Renal cortex interstitium (tissue), 11 donors: ENCODE results near the gene CNDP1. TPM values are rescaled to one million over a fixed set of nuclear protein-coding genes. Genes with fewer than 3 reads are reported as not detected.

Experiments
- DNase-seq, 11 donors: peaks; one replicate each; pipeline ENCODE4 v3.0.0-alpha.2; 2013; ENCODE audit warnings: low read depth in 9 of 11, low spot score in 4 of 11; ENCODE audit errors: extremely low read depth in 1 of 11
- polyA plus RNA-seq, 3 donors: library from polyadenylated mRNA; unstranded; fragments of 120-200 nt; gene quantifications; one replicate each; pipeline ENCODE4 v1.2.1, GENCODE V29; 2013; ENCODE audit not compliant: insufficient read length in 3 of 3

The CNDP1 gene
- polyA plus RNA-seq, 3 donors: 1.2 to 2.0 (median 1.3) TPM

- DNase-seq: peak in 9 of 11 donors; percentile 36 to 63 (median 50)
Measured at GRCh38 chr18:74598350-74599001, 64.2 kb downstream of the CNDP1 start.

GRCh38 chr18:74604361-74604760 lies 70.1 kb downstream of the CNDP1 start:
- no peak for DNase-seq

GRCh38 chr18:74604774-74605173 lies 70.5 kb downstream of the CNDP1 start:
- no peak for DNase-seq

- no peak for DNase-seq
Measured at GRCh38 chr18:74608681-74609080, 74.4 kb downstream of the CNDP1 start.

GRCh38 chr18:74609535-74609934 lies 75.2 kb downstream of the CNDP1 start:
- DNase-seq: no peak

- no peak for DNase-seq
Measured at GRCh38 chr18:74610051-74610615, 75.8 kb downstream of the CNDP1 start.

- no peak for DNase-seq
Measured at GRCh38 chr18:74610860-74611259, 76.6 kb downstream of the CNDP1 start.

- DNase-seq: no peak
Measured at GRCh38 chr18:74611765-74612164, 77.5 kb downstream of the CNDP1 start.

- no peak for DNase-seq
Measured at GRCh38 chr18:74613381-74613780, 79.1 kb downstream of the CNDP1 start.

- DNase-seq: no peak
Measured at GRCh38 chr18:74616494-74616893, 82.2 kb downstream of the CNDP1 start.

GRCh38 chr18:74617486-74617885 lies 83.2 kb downstream of the CNDP1 start:
- DNase-seq: no peak

- no peak for DNase-seq
Measured at GRCh38 chr18:74622072-74622471, 87.8 kb downstream of the CNDP1 start.

GRCh38 chr18:74623047-74623816 lies 88.9 kb downstream of the CNDP1 start:
- DNase-seq: no peak

- DNase-seq: no peak
Measured at GRCh38 chr18:74624466-74624865, 90.2 kb downstream of the CNDP1 start.

GRCh38 chr18:74625157-74625556 lies 90.9 kb downstream of the CNDP1 start:
- DNase-seq: no peak

- DNase-seq: no peak
Measured at GRCh38 chr18:74626049-74626874, 92.0 kb downstream of the CNDP1 start.

GRCh38 chr18:74630804-74631203 lies 96.5 kb downstream of the CNDP1 start:
- no peak for DNase-seq

- peak in 1 of 11 donors; percentile 12 for DNase-seq
Measured at GRCh38 chr18:74631212-74631611, 96.9 kb downstream of the CNDP1 start.

GRCh38 chr18:74631623-74632350 lies 97.5 kb downstream of the CNDP1 start:
- no peak for DNase-seq
